HG02943 (cell line): ENCODE results near the gene TMEM150A.
"Not testable (repeated sequence)": the region's sequence is repeated elsewhere in the genome, so short reads cannot be mapped to it uniquely, and the experiment has no call there.

Experiments used
- ATAC-seq: cut with Tn5 transposase; IDR thresholded peaks from one replicate; pipeline ENCODE4 v1.9.1; 2021; ENCODE audit warnings: mild to moderate bottlenecking, low read depth, moderate library complexity; ENCODE audit not compliant: unreplicated experiment

The TMEM150A gene

GRCh38 chr2:85613717-85614515, 11.4 kb upstream of the TMEM150A start:
- no peak for ATAC-seq

GRCh38 chr2:85611705-85612587, 9.4 kb upstream of the TMEM150A start, which contains the start of gene C2orf68:
Gene C2orf68, minus strand, starts transcription at chr2:85612066. Its CDS starts 82 bp downstream, at chr2:85611984.
- ATAC-seq: peak; percentile 75

GRCh38 chr2:85611217-85611704, 8.8 kb upstream of the TMEM150A start:
- no peak for ATAC-seq

- ATAC-seq: no peak
Measured at GRCh38 chr2:85607268-85608215, 5.0 kb upstream of the TMEM150A start.

- ATAC-seq: no peak
Measured at GRCh38 chr2:85606116-85606455, 3.6 kb upstream of the TMEM150A start.

- no peak for ATAC-seq
Measured at GRCh38 chr2:85605406-85606115, 3.1 kb upstream of the TMEM150A start.

- ATAC-seq: no peak
Measured at GRCh38 chr2:85604568-85605339, 2.3 kb upstream of the TMEM150A start.

- ATAC-seq: not testable (repeated sequence)
Measured at GRCh38 chr2:85604133-85604444, 1.6 kb upstream of the TMEM150A start.

GRCh38 chr2:85601771-85602475, 575 bp downstream of the TMEM150A start:
- peak; percentile 34 for ATAC-seq

GRCh38 chr2:85600951-85601770, 1.3 kb downstream of the TMEM150A start:
- ATAC-seq: no peak

- no peak for ATAC-seq
Measured at GRCh38 chr2:85600235-85600575, 2.3 kb downstream of the TMEM150A start.

- no peak for ATAC-seq
Measured at GRCh38 chr2:85599468-85600234, 2.8 kb downstream of the TMEM150A start.

GRCh38 chr2:85598594-85599340, 3.7 kb downstream of the TMEM150A start:
- ATAC-seq: no peak

GRCh38 chr2:85597241-85597640, 5.3 kb downstream of the TMEM150A start:
- no peak for ATAC-seq

- ATAC-seq: no peak
Measured at GRCh38 chr2:85596486-85597143, 5.9 kb downstream of the TMEM150A start.

- ATAC-seq: no peak
Measured at GRCh38 chr2:85596026-85596333, 6.5 kb downstream of the TMEM150A start.
